ENCODE measurements around the gene SRGAP1.

Gene SRGAP1

DNA sequence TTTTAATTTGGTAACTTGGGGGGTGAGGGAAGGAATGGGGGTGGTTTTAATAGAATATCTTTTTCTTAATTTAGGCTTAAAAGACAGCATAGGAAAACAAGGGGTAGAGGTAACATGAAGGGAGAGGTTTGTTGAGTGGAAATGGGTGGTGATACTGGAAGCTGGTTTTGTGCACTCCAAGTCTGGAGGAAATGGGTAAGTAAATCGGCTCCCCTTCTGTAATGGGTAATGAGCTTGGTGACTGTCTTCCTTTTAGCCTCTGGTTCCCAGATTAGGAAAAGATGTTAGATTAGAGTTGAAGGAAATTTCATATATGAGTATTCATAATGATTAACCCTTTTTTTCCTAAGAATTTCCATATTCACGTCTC, 122.1 kb downstream of the SRGAP1 start:
- no peak for DNase-seq (ENCODE audit: low spot score)

DNA sequence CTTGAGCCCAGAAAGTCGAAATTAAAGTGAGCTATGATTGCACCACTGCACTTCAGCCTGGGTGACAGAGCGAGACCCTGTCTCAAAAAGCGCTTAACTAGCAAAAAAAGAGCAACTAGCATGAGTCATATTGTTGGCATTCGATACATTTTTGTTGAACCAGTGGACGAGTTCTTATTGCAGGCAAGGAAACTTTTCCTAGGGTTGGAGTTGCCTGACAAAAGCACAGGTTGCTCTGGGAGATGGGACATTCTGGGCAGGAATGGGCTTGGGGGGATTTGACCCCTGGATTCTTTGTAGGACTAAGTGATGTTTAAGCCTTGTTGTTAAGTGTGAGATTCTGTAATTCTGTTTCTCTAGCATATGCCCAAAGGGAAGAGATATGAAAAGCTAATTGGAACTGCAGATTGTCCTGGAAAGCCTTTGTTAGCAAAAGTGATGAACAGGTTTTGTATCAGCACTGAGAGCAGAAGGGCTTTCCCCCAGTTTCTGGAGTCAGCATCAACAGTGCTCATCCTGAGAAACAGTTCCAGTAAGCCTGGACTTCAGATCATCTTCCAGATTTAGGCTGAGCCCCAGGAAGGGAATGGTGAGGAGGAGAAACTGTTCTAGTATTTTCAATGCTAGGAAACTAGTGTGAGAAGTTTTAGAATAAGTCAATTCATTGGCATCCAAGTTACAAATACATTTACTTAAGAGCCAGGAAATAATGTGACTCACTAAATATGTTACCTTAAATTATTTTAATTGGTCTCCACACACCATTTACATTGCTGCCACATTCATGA, 123.1 kb downstream of the SRGAP1 start:
- DNase-seq (ENCODE audit: low spot score), result no peak

GRCh38 chr12:63968673-63969072, 124.2 kb downstream of the SRGAP1 start:
- DNase-seq (ENCODE audit: low spot score), result no peak

DNA sequence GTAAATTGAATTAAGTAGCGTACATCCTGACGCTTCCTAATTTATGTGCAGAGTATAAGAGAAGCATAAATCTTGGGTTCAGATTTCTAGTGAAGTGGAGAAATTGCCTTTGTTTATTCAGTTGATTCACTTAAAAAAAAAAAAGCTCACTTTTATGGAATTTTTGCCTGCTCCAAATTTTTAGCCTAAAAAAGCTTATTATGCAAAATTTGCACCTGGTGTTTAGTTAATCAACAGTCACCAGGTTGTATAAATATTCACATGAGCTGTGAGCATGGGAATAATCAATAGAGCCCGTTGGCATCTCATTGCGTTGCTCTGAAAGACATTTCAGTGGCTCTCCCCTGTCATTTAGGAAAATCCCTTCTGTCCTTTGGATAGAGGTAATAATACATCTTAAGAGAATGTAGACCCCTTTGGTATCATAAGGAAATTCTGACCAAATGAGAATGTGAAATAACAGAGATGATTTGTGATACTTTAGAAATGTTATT, 132.4 kb downstream of the SRGAP1 start:
- no peak for DNase-seq (ENCODE audit: low spot score)

GRCh38 chr12:63977441-63977840, 132.9 kb downstream of the SRGAP1 start:
- DNase-seq (ENCODE audit: low spot score), result no peak

DNA sequence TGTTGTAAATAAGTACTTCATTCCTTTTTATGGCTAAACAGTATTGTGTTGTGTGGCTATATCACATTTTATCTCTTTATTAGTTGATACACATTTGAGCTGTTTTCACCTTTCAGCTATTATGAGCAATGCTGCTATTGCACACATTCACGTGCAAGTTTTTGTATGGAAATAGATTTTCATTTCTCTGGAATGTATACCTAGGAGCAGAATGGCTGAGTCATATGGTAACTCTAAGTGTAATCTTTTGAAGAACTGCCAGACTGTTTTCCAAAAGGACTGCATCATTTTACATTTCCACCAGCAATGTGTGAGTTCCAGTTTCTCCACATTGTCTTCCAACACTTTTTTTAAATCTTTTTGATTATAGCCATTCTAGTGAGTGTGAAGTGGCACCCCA, 134.0 kb downstream of the SRGAP1 start:
- DNase-seq (ENCODE audit: low spot score), result no peak

- DNase-seq (ENCODE audit: low spot score), result no peak
These were observed 135.7 kb downstream of the SRGAP1 start for GRCh38 chr12:63980211-63980610.

- no peak for DNase-seq (ENCODE audit: low spot score)
These were observed 136.8 kb downstream of the SRGAP1 start for GRCh38 chr12:63981343-63981742.

DNA sequence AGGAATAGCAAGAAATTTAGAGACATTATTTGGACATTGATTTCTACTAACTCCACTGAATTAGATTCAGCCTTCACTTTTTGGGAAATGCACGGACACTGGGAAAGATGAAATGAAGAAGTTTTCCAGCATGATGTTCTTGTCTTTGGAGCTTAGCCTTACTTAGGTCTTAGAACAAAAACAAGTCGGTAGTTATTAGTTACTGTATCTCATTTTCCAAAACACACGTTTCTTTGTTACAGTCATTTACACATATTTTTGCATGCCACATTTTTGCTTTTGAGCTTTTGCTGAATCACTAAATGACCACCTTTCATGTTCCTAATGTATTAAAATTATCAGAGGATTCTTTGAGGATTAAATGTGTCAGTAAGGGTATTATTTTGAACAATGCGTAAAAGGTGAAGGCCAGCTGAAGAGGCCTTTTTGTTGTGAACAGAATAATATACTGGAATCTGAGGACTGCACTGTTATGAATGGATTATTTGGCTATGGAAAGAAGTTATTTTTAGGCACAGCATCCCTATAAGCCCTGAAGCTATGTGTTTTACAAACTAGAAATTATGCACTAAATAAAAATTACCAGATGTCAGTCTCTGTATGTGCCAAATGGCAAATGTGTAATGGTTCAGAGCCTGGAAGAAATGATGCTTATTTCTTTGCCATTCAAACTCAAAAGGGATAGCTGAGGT, 138.2 kb downstream of the SRGAP1 start:
- DNase-seq (ENCODE audit: low spot score), result no peak

- no peak for DNase-seq (ENCODE audit: low spot score)
These were observed 141.0 kb downstream of the SRGAP1 start for GRCh38 chr12:63985456-63985855.

DNA sequence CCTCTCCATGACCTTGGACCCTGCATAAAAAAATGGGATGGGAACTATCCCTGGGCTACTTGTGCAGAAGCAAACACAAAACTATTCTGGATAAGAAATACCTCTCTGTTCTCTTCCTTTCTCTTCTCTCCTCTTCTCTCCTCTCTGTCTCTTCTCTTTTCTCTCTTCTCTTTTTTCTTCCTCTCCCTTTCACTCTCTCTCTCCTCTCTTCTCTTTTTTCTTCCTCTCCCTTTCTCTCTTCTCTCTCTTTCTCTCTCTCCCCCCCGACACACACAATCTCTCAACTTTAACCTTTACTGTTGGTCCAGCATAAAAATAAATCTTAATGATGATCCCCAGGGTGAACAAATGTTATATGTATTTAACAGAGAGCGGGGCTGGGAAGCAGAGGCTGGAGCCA, 141.4 kb downstream of the SRGAP1 start:
- no peak for DNase-seq (ENCODE audit: low spot score)

DNA sequence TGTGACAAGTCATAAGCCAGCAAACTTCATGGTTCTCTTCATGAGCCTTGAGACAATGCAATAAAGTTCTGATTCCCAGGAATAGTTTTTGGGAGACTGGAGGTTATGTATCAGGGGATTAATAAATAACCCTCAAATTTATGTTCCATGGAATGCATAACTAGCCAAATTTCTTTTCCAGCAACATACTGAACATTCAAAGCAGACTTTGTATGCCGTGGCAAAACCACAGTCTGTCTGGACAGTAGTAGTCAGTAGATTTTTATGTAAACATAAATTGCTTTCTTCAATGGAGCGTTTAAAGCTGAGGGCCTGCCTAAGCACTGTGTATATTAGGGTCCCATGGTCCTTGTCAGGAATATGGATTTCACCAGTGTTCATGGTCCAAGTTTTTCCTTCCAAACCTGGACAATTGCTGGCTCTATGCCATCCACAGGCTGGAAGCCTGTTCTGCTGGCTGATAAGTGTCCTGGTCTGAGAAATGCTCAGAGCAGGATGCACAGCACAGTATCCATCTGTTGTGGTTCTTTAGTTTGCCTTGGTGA, 144.9 kb downstream of the SRGAP1 start:
- no peak for DNase-seq (ENCODE audit: low spot score)

DNA sequence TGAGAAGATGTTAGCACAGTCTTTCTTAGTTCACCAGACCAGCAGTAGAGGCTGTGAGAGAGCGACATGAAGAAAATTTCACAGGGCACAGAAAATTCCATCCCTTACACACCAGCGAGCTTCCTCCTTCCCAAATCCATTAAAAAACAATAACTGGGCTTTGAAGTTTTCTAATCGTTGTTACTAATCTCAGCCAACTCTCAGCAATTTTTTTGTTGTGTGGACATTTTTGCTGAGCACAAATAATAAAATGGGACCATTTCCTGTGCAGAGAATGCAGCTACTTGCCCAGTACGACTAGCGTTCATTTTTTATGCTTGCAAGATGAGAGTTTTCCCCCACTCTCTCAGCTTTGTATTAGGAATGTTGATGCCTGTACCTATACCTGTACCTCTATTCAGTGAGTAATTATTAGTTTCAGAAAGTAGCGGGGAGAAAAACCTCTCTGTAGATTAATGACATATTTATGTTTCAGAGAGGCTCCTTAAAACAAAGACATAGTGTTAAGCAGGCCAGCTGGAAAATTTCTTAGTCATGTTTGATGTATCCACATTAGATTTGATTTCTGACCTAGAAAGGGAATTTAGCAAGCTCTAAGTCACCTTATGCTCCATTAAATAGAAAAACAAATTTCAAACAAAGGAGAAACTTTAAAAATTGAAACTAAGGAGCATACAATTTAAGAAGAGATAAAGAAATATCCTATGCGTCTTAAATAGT, 146.5 kb downstream of the SRGAP1 start:
- DNase-seq (ENCODE audit: low spot score), result no peak

DNA sequence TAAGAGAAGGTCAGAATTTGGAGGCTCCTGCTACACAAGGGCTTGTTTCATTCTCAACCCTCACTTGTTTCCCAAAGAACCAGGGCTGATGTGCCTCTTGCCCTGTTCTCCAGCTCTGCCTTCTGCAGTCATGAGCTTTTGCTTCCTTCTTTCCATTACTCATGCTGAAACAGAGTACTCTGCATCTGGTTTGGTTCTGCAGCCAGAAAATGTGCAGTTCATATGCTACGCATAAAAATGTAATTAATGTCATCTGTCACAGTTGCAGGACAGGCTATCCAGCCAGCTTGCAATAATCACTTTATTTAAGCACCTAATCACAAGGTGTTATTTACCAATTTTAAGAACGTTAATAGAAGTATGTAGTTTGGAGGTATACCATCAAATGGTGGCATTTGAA, 150.2 kb downstream of the SRGAP1 start:
- no peak for DNase-seq (ENCODE audit: low spot score)

DNA sequence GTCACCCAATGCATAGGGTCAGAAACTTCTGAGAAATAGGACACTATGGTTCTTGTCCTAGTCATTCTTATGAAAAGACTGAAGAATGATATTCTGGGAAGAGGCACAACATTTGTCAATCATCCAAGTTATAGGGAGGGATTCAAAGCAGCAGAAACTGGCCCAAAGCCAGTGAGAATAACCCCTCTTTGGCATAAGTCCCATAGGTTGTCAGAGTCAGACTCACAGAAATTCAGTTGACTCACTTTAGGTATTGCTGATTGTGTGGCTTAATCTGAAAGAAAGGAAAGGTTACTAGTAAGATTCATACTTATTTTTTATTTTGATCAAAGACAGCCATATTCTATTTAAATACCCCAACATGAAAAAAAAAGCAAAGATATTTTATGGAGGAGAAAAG, 151.0 kb downstream of the SRGAP1 start:
- DNase-seq (ENCODE audit: low spot score), result no peak

- DNase-seq (ENCODE audit: low spot score), result no peak
These were observed 152.1 kb downstream of the SRGAP1 start for GRCh38 chr12:63996556-63996955.

DNA sequence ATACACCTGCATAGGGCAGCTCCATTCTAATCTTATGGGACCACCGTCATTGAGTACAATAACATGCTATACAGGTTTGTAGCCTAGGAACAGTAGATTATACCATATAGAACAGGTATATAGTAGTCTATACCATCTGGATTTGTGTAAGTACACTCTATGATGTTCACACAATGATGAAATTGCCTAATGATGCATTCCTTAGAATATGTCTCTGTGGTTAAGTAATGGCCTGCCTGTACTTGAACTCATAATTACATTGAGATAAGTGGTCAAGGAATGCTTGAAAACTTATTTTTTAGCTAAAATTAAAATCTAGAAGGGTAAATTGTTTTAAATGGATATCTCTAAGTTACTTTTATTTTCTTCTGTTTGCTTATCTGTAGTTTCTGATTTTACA, 152.7 kb downstream of the SRGAP1 start:
- DNase-seq (ENCODE audit: low spot score), result no peak

GRCh38 chr12:63998584-63998983, 154.1 kb downstream of the SRGAP1 start:
- no peak for DNase-seq (ENCODE audit: low spot score)

- DNase-seq (ENCODE audit: low spot score), result no peak
These were observed 155.4 kb downstream of the SRGAP1 start for GRCh38 chr12:63999853-64000252.

- DNase-seq (ENCODE audit: low spot score), result no peak
These were observed 156.9 kb downstream of the SRGAP1 start for GRCh38 chr12:64001439-64001838.

GRCh38 chr12:64004641-64005040, 160.1 kb downstream of the SRGAP1 start:
- no peak for DNase-seq (ENCODE audit: low spot score)

DNA sequence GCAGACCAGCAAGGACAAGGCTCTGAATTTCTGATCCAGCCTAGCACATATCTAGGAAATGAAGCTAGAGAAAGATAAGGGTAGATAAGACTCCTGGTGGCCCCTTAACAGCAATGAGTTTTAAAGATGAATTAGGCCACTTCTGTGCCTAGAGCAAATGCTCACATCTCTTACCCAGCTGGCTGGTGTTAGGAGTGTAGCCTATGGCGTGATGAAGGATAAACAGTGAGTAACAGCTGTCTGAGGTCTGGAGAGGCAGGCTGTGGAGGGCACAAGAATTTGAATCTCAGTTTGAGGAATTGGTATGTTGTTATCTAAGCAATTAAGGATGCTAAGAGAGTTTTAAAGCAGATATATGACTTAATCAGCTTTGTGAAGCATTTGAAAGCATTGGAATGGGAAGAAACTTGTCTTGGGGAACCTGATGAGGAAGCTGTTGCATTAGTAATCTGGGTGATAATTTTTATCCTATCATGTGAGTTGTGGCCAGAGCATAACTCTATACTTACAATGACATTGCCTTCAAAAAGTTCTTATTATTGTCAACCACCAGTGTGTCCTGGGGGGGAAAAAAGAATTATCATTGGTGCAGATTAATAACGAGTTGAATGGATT, 161.8 kb downstream of the SRGAP1 start:
- no peak for DNase-seq (ENCODE audit: low spot score)

All from HuH-7.5 (cell line).